ENCODE data around the gene DYNC1I1. TPM values are rescaled to one million over a fixed set of nuclear protein-coding genes. Genes with fewer than 3 reads are reported as not detected.

The DYNC1I1 gene
- total RNA-seq, 1 experiment from 2014 or later = 3.2 TPM

DNA sequence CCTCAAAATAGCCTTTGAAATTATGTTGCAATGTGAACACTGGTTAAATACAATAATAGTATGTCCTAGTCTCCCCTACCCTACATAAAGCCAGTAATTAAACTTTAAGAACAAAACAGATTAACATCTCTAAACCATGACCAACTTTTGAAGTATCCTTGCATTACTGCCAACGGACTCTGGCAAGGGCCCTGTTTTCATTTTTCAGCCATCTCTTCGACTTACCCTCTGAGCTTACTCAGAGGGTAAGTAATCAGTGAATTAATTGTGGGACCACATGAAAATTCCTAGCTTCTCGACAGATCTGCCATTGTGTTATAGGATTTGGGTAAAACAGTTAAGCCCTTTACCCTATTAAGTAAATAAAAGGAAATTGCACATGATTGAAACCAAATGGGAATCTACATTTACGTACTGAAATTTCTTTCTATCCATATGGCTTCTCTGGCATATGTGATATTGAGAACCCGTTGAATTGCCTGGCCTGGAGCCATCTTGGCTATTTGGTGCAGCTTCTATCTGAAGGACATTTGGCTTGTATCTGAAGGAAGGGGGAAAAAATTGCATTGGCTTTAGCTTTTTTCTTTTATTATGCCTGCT, 39.6 kb downstream of the DYNC1I1 start:
- Histone ChIP-seq H2BK20ac (ENCODE audit: low read depth, low read length, poor library complexity, severe bottlenecking) (no peak overlapping the region), H3K27me3 (ENCODE audit: insufficient read depth, low read length) (no peaks in the 10 kb centered on the region), H2BK15ac (ENCODE audit: low read depth, low read length) (no peak overlapping the region), H3K23ac (ENCODE audit: insufficient read length, low read depth, low read length) (no peak overlapping the region), H3K18ac (ENCODE audit: insufficient read length, low read depth, low read length) (no peak overlapping the region), H4K91ac (ENCODE audit: insufficient read length, low read depth, low read length) (no peak overlapping the region), H3T11ph (ENCODE audit: low read length) (no peak overlapping the region), H2BK120ac (ENCODE audit: low read depth, low read length, poor library complexity, severe bottlenecking) (no peak overlapping the region), H3K4ac (ENCODE audit: low read depth, low read length) (no peak overlapping the region), H4K8ac (replicated peaks; ENCODE audit: insufficient read length, low read depth, low read length) (no peak overlapping the region), H3K14ac (ENCODE audit: insufficient read depth, low read length) (no peak overlapping the region), H3K4me2 (ENCODE audit: insufficient read depth, insufficient read length, low read length) (no peak overlapping the region), H4K5ac (ENCODE audit: insufficient read length, low read depth, low read length) (no peak overlapping the region), H3K56ac (ENCODE audit: insufficient read length, low read depth, low read length) (no peak overlapping the region), H3K79me2 (ENCODE audit: insufficient read depth, low read length) (no peaks in the 10 kb centered on the region), H3K27ac (ENCODE audit: insufficient read length, low read depth, low read length) (no peak overlapping the region), H3K23me2 (ENCODE audit: insufficient read length, low read depth, low read length, poor library complexity, severe bottlenecking) (no peaks in the 10 kb centered on the region), H3K79me1 (ENCODE audit: insufficient read depth, low read depth, low read length, poor library complexity, severe bottlenecking) (no peaks in the 10 kb centered on the region), H2BK5ac (ENCODE audit: insufficient read length, low read length) (no peak overlapping the region), H2AK5ac (ENCODE audit: insufficient read length, low read length) (no peak overlapping the region), H2BK12ac (ENCODE audit: insufficient read length, low read depth, low read length) (no peak overlapping the region), H4K20me1 (ENCODE audit: control insufficient read depth, insufficient read depth, insufficient read length) (no peaks in the 10 kb centered on the region), H3K4me1 (ENCODE audit: insufficient read depth, low read length) (no peaks in the 10 kb centered on the region), H2AFZ (ENCODE audit: low read length) (no peak overlapping the region), H3K9me3 (ENCODE audit: control insufficient read depth, low read depth, low read length) (no peaks in the 10 kb centered on the region), H3K9ac (ENCODE audit: extremely low read depth, insufficient read length, low read length) (no peak overlapping the region)
- TF ChIP-seq, protein P1, sequence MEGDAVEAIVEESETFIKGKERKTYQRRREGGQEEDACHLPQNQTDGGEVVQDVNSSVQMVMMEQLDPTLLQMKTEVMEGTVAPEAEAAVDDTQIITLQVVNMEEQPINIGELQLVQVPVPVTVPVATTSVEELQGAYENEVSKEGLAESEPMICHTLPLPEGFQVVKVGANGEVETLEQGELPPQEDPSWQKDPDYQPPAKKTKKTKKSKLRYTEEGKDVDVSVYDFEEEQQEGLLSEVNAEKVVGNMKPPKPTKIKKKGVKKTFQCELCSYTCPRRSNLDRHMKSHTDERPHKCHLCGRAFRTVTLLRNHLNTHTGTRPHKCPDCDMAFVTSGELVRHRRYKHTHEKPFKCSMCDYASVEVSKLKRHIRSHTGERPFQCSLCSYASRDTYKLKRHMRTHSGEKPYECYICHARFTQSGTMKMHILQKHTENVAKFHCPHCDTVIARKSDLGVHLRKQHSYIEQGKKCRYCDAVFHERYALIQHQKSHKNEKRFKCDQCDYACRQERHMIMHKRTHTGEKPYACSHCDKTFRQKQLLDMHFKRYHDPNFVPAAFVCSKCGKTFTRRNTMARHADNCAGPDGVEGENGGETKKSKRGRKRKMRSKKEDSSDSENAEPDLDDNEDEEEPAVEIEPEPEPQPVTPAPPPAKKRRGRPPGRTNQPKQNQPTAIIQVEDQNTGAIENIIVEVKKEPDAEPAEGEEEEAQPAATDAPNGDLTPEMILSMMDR (conservative IDR thresholded peaks at IDR 0.05) = no peak
- Mint-ChIP-seq H3K27me3 (ENCODE audit: low read depth) (no peaks in the 10 kb centered on the region; the same call in 1 of the 2 replicates), H3K36me3 (ENCODE audit: insufficient read depth in 1 of 3, low read depth in 3 of 3) (no peaks in the 10 kb centered on the region), H3K9me3 (no peaks in the 10 kb centered on the region), H3K27ac (no peak overlapping the region), H3K4me1 (peaks cover 2 to 6% of the 10 kb centered on the region in 2 experiments; a peak in 3 of 4 replicates), H3K4me3 (no peak overlapping the region)
- DNase-seq = no peak
- WGBS (ENCODE audit: extremely low coverage, insufficient read length, low lambda C conversion rate) = no CpG with 5 or more reads among the region's 5 CpGs
